Muscle of back (tissue), 13 donors: ENCODE measurements around the gene RASAL3. TPM values are rescaled to one million over a fixed set of nuclear protein-coding genes. Genes with fewer than 3 reads are reported as not detected.
"Not testable (repeated sequence)": the region's sequence is repeated elsewhere in the genome, so short reads cannot be mapped to it uniquely, and the experiment has no call there.

Experiments used
- DNase-seq, 3 donors: peaks; one replicate each; pipeline versions ENCODE4 v3.0.0 to v3.0.0-alpha.2; 2013
- long read RNA-seq, 9 donors: transcript quantifications; one replicate each; lab custom pipeline, GENCODE V29; 2026
- polyA plus RNA-seq, 10 donors: library from polyadenylated mRNA; unstranded; fragments of 120-200 nt; gene quantifications; one replicate each; pipeline ENCODE4 v1.2.1, GENCODE V29; 2013; ENCODE audit not compliant: insufficient read length in 10 of 10

The RASAL3 gene
- polyA plus RNA-seq = 1 to 10 TPM in 8 of 10 donors, under 1 TPM in 2; 0.86 to 5.9 (median 1.2) TPM
- long read RNA-seq, donor 1 = 0 reads
- long read RNA-seq, donor 2 = 0 reads
- long read RNA-seq, donor 3 = 0 reads
- long read RNA-seq, donor 4 = 0 reads
- long read RNA-seq, donor 5 = 0 reads
- long read RNA-seq, donor 6 = 0 reads
- long read RNA-seq, donor 7 = 0 reads
- long read RNA-seq, donor 8 = 0 reads
- long read RNA-seq, donor 9 = 0 reads

GRCh38 chr19:15464394-15465385, at the start of gene RASAL3:
TSS of gene RASAL3 (minus strand) at chr19:15464544. CDS start at chr19:15464358, 186 bp downstream.
- DNase-seq = no peak

- DNase-seq = no peak
These were observed 47.5 kb upstream of the RASAL3 start for GRCh38 chr19:15511671-15512424.

- no peak for DNase-seq
These were observed 43.8 kb upstream of the RASAL3 start, which contains the start of gene CYP4F22 for GRCh38 chr19:15508035-15508710. TSS of gene CYP4F22 (plus strand) at chr19:15508525. CDS start at chr19:15525337, 16,812 bp downstream.

- no peak for DNase-seq
These were observed 43.0 kb upstream of the RASAL3 start for GRCh38 chr19:15507068-15508034.

- DNase-seq = no peak
These were observed 41.8 kb upstream of the RASAL3 start for GRCh38 chr19:15506074-15506571.

GRCh38 chr19:15502264-15502663, 37.9 kb upstream of the RASAL3 start:
- DNase-seq = no peak

- no peak for DNase-seq
These were observed 37.3 kb upstream of the RASAL3 start for GRCh38 chr19:15501596-15501995.

GRCh38 chr19:15498910-15499309, 34.6 kb upstream of the RASAL3 start:
- no peak for DNase-seq

- DNase-seq = no peak
These were observed 34.0 kb upstream of the RASAL3 start for GRCh38 chr19:15498156-15498858.

- DNase-seq = no peak
These were observed 30.8 kb upstream of the RASAL3 start for GRCh38 chr19:15495151-15495550.

GRCh38 chr19:15488489-15489226, 24.3 kb upstream of the RASAL3 start:
- peak in 2 of 3 donors; percentile 30 to 51 for DNase-seq

- DNase-seq = no peak
These were observed 22.7 kb upstream of the RASAL3 start for GRCh38 chr19:15487038-15487437.

- not testable (repeated sequence) for DNase-seq
These were observed 21.4 kb upstream of the RASAL3 start for GRCh38 chr19:15485768-15486167.

GRCh38 chr19:15480996-15481395, 16.7 kb upstream of the RASAL3 start:
- not testable (repeated sequence) for DNase-seq

- no peak for DNase-seq
These were observed 15.3 kb upstream of the RASAL3 start, which contains the start of gene PGLYRP2 for GRCh38 chr19:15479391-15480345. TSS of gene PGLYRP2 (minus strand) at chr19:15479501. CDS start at chr19:15479371, 130 bp downstream.

- DNase-seq = no peak
These were observed 12.0 kb upstream of the RASAL3 start for GRCh38 chr19:15476325-15476724.

- no peak for DNase-seq
These were observed 11.3 kb upstream of the RASAL3 start for GRCh38 chr19:15475611-15476010.
